Upper lobe of left lung (tissue), 6 donors: ENCODE data around the gene MGME1. TPM values are rescaled to one million over a fixed set of nuclear protein-coding genes. Genes with fewer than 3 reads are reported as not detected.

Source experiments
- ATAC-seq, 2 donors: fragments of 200-7000 bp; cut with Tn5 transposase; one replicate each; pipeline ENCODE4 v1.9.1; 2022; ENCODE audit warnings: mild to moderate bottlenecking in 2 of 2, moderate library complexity in 2 of 2; ENCODE audit not compliant: low FRiP score in 2 of 2
- DNase-seq, 2 donors: peaks; one replicate each; pipeline ENCODE4 v3.0.0-alpha.2; 2019 to 2020
- H3K27ac ChIP-seq, 4 donors: fragments of 200-600 bp; sonication (generic); one replicate each; pipeline ENCODE4 v1.5.1; 2016 to 2019
- H3K27me3 ChIP-seq, 4 donors: fragments of 200-600 bp; sonication (generic); one replicate each; pipeline ENCODE4 v1.5.1; 2017 to 2019
- H3K36me3 ChIP-seq, 4 donors: fragments of 200-600 bp; sonication (generic); one replicate each; pipeline ENCODE4 v1.5.1; 2016 to 2019
- H3K4me1 ChIP-seq, 4 donors: fragments of 200-600 bp; sonication (generic); one replicate each; pipeline ENCODE4 v1.5.1; 2018 to 2019
- H3K4me3 ChIP-seq, 4 donors: fragments of 200-600 bp; sonication (generic); one replicate each; pipeline ENCODE4 v1.5.1; 2017 to 2019; ENCODE audit warnings: mild to moderate bottlenecking in 2 of 4, moderate library complexity in 1 of 4
- H3K9me3 ChIP-seq, 4 donors: fragments of 200-600 bp; sonication (generic); one replicate each; pipeline ENCODE4 v1.5.1; 2018 to 2019
- CTCF ChIP-seq, 6 experiments: fragments of 450-650 bp in 4 of 6; fragments of 200-600 bp in 2 of 6; sonication (generic) in 2 of 6; IDR thresholded peaks; one replicate each; pipeline ENCODE4 v1.5.1; 2016 to 2019; ENCODE audit warnings: antibody characterized with exemption in 6 of 6
- EP300 ChIP-seq, 4 donors: sonication (generic); formaldehyde crosslinking; IDR thresholded peaks; one replicate each; pipeline ENCODE4 v1.5.1; 2017; ENCODE audit warnings: antibody characterized with exemption in 4 of 4, control low read depth in 2 of 4
- POLR2A ChIP-seq, 4 donors: fragments of 450-650 bp; IDR thresholded peaks; one replicate each; pipeline ENCODE4 v1.5.1; 2016 to 2017; ENCODE audit warnings: antibody characterized with exemption in 4 of 4, mild to moderate bottlenecking in 2 of 4
- POLR2AphosphoS5 ChIP-seq, 2 donors: sonication (generic); formaldehyde crosslinking; IDR thresholded peaks; one replicate each; pipeline ENCODE4 v1.5.1; 2017; ENCODE audit warnings: antibody characterized with exemption in 2 of 2
- WGBS, 2 donors: methylation state at CpG; one replicate each; pipeline ENCODE4 v1.1.5; 2017 to 2018; 5-methylcytosine and 5-hydroxymethylcytosine counted together
- small RNA-seq, 4 donors: library from RNA; depleted of rRNA; stranded (forward); fragments of <200 nt; gene quantifications; one replicate each; pipeline ENCODE3, GENCODE V24; 2016
- total RNA-seq, 6 donors: library from RNA; depleted of rRNA in 4 of 6; stranded (reverse); fragments of >200 nt in 4 of 6; gene quantifications; one replicate each; pipeline versions ENCODE4 v1.1.0 to v1.2.1, GENCODE V29; 2016 to 2021
- donor health status: DM: no; HTN: no; CAD: no; lungs with moderate emphysema.
- donor health status: DM: no; HTN: yes; CAD: no; lungs with severe emphysema.

MGME1 gene
- total RNA-seq, 6 donors from 2014 or later = 9.4 to 22.0 (median 13.3) TPM

DNA sequence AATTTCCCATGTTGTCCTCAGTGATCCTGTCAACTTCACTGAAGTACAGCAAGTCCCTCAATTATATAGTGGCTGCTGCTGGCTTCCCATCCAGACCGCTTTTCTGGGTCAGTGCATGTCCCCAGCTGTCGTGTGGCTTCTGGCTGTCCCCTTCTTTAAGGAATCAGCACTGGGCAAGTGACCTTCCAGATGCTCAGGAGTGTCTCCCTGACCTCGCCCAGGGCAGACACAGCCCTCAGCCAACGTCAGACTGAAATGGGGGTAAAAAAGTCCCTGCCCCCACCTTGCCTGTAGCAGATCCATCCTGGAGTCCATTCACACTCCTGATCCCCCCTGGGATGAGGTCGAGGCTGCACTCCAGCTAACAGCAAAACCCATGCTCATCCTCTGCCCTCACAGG, 65.2 kb downstream of the MGME1 start:
- no peak overlapping the region for H3K4me3 ChIP-seq
- no peaks in the 10 kb centered on the region for H3K9me3 ChIP-seq
- DNase-seq (no peak), ATAC-seq (no peak)
- WGBS, 2 donors = 64 to 75% methylated on average over 3 to 5 of the region's 5 CpGs
- no peaks in the 10 kb centered on the region for H3K27me3 ChIP-seq
- H3K27ac ChIP-seq = no peak overlapping the region
- H3K36me3 ChIP-seq = peaks cover 0 to 4% (median 0%) of the 10 kb centered on the region in 4 donors
- TF ChIP-seq POLR2A (IDR thresholded peaks at IDR 0.05) = no peak
- TF ChIP-seq EP300 (IDR thresholded peaks at IDR 0.05) = no peak
- no peak for TF ChIP-seq POLR2AphosphoS5 (IDR thresholded peaks at IDR 0.05)
- no peak for TF ChIP-seq CTCF (IDR thresholded peaks at IDR 0.05)
- no peaks in the 10 kb centered on the region for H3K4me1 ChIP-seq

DNA sequence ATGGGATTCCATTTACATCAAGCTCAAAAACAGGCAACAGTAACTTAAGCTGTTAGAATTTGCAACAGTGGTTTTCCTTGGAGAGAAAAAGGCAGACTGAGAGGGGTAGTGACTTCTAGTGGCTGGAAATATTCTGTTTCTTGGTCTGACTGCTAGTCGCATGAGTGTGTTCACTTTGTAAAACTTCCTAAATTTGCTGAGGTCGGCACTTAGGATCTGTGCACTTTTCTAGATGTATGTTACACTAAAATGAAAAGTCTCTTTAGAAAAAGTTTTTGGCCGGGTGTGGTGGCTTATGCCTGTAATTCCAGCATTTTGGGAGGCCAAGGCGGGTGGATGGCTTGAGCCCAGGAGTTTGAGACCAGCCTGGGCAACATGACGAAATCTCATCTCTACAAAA, 70.2 kb downstream of the MGME1 start:
- WGBS, 2 donors = 77 to 86% methylated on average over 5 of the region's 5 CpGs
- Histone ChIP-seq H3K27me3 (no peaks in the 10 kb centered on the region), H3K4me3 (no peak overlapping the region), H3K27ac (no peak overlapping the region), H3K4me1 (no peaks in the 10 kb centered on the region), H3K36me3 (peaks cover 0 to 3% (median 0%) of the 10 kb centered on the region in 4 donors), H3K9me3 (peaks cover 0 to 10% (median 2%) of the 10 kb centered on the region in 4 donors)
- ATAC-seq = no peak
- TF ChIP-seq EP300 (IDR thresholded peaks at IDR 0.05) = no peak
- DNase-seq = no peak

Small RNA genes lying within 50 kb of the gene (small RNA-seq; reads per million reads assigned to genes)
- 403 to 1,009 (median 782) reads per million in 4 donors for gene SNORD17

Other genes with a start within 250 kb of the MGME1 start
- 100 to 1,000 TPM in 4 of 6 donors, 10 to 100 TPM in 2; 72.0 to 177 (median 111) TPM for gene SNX5, start 224 bp upstream of the MGME1 start, total RNA-seq
- gene OVOL2, start 88.9 kb downstream of the MGME1 start, total RNA-seq = 10 to 100 TPM in 4 of 6 donors, 1 to 10 TPM in 2; 6.6 to 36.7 (median 19.2) TPM
- 10 to 100 TPM in 5 of 6 donors, 1 to 10 TPM in 1; 7.3 to 13.8 (median 12.8) TPM for gene KAT14, start 168.8 kb downstream of the MGME1 start, total RNA-seq
- gene PET117, start 168.8 kb downstream of the MGME1 start, total RNA-seq = 10 to 100 TPM in 4 of 6 donors, 1 to 10 TPM in 2; 4.6 to 22.1 (median 12.3) TPM